ENCODE measurements around the gene NEAT1.

The NEAT1 gene

DNA sequence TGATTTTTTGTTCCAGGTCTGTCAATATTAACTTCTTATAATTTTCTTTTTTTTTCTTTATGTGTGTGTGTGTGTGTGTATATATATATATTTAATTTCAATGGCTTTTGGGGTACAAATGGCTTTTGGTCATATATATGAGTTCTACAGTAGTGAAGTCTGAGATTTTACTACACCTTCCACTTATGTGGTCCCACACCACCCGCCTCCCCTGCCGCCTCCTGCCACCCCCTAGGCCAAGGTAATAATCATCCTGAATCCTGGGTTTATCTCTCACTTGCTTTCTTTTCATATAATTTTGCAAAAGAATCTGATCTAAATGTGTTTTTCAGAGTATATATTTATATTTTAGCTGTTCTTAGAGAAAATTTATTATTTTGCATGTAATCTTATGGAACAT lies 11.1 kb downstream of the NEAT1 start:
- no peak for DNase-seq
- no peak overlapping the region for H3K4me3 Mint-ChIP-seq
- ATAC-seq (replicated peaks) = no peak
- H3K27ac Mint-ChIP-seq = peak overlapping the region in 1 of 2 donors; percentile 94
- H3K9me3 Mint-ChIP-seq = no peaks in the 10 kb centered on the region
- peaks cover 90% of the 10 kb centered on the region for H3K36me3 Mint-ChIP-seq (ENCODE audit: insufficient read depth)
- H3K27me3 Mint-ChIP-seq = no peaks in the 10 kb centered on the region
- H3K4me1 Mint-ChIP-seq (ENCODE audit: low read depth in 2 of 2) = peaks cover 66 to 84% of the 10 kb centered on the region in 2 donors

DNA sequence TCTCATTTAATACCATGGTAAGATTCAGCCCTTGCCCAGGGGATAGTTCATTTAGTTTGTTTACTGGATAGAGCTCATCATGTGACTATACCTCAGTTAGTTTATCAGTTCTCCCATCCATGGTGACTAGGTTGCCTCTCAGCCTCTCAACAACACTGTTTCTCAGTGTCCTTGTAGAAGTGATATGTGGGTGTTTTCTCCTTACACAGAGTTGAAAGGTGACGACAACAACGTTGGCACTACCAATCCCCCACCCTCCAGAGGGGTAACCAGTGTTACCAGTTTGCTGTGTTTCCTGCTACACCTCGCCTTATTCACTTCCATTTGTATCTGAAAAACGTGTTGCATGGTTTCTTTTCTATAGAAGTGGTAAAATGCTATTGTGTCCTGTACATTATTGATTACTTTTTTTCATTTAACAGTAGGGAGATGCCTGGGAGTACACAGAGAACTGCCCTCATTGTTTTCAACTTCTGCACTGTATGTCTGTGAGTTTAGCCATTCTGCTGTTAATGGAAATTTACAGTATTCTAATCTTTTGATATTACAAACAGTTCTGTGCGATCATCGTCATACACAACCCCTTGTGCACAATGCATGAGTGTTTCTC lies 11.6 kb downstream of the NEAT1 start:
- DNase-seq (no peak), ATAC-seq (replicated peaks) (no peak)
- Mint-ChIP-seq H3K27me3 (no peaks in the 10 kb centered on the region), H3K4me1 (ENCODE audit: low read depth in 2 of 2) (peaks cover 66 to 85% of the 10 kb centered on the region in 2 donors), H3K4me3 (no peak overlapping the region), H3K27ac (no peak overlapping the region), H3K36me3 (ENCODE audit: insufficient read depth) (peaks cover 89% of the 10 kb centered on the region), H3K9me3 (no peaks in the 10 kb centered on the region)

DNA sequence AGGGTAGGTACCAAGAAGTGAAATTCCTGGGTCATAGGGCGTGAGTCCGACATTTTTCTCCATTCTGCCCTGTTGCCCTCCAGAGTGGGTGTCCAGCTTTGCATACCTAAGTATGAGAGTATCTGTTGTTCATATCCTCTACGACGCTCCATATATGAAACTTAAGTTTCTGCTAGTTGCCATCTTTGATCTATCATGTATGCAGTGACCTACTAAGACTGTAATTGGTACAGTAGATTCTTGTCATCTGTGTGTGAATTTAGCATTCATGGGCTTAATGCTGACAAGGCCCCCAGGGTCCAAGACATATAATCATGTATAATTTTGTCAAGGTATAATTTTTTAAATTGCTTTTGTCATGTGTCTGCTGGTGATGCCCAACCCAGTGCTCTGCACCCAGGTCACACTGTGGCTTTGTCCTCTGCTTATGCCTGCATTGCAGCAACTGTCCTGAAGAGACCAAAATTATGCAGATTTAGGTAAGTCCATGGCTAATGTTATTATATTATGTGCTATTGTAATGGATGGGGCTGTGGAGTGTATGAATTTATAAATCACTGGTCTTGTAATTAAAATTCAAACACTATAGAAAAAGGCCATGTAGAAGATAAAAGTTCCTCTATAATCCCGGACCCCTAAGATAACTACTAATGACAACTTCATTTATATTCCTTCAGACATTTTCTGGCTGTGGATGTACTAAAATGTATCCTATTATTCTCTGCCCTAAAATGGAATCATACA lies 12.2 kb downstream of the NEAT1 start:
- H3K27me3 Mint-ChIP-seq = no peaks in the 10 kb centered on the region
- no peak overlapping the region for H3K4me3 Mint-ChIP-seq
- peaks cover 66 to 84% of the 10 kb centered on the region in 2 donors for H3K4me1 Mint-ChIP-seq (ENCODE audit: low read depth in 2 of 2)
- H3K36me3 Mint-ChIP-seq (ENCODE audit: insufficient read depth) = peaks cover 89% of the 10 kb centered on the region
- H3K27ac Mint-ChIP-seq = peak overlapping the region; percentile 41 to 60
- ATAC-seq (replicated peaks) (no peak), DNase-seq (no peak)
- H3K9me3 Mint-ChIP-seq = no peaks in the 10 kb centered on the region

DNA sequence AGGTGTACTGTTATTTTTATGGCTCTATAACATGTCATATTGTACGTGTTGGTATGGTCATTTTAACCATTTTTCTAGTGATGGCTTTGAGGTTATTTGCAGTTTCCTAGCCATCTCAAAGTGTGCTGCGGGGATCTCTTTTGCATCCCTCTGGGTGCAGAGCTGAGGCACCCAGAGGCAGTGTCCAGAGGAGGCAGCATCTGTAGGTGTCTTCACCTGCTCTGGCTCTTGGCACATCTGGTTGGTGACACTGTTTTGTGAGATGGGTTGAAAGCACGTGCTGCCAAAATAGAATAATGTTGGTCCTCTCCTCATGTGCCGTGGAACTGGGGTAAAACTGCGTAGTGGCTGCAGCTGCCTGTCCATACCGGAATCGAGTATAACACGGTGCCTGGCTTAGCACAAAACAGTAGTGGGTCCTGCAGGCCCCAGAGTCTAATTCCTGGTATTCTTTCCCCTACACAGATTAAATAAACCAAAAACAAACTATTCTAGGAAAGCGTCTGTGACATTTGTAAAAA lies 12.9 kb downstream of the NEAT1 start:
- no peak overlapping the region for H3K4me3 Mint-ChIP-seq
- no peaks in the 10 kb centered on the region for H3K27me3 Mint-ChIP-seq
- DNase-seq (no peak), ATAC-seq (replicated peaks) (no peak)
- H3K27ac Mint-ChIP-seq = peak overlapping the region; percentile 41 to 60
- H3K9me3 Mint-ChIP-seq = no peaks in the 10 kb centered on the region
- H3K36me3 Mint-ChIP-seq (ENCODE audit: insufficient read depth) = peaks cover 88% of the 10 kb centered on the region
- H3K4me1 Mint-ChIP-seq (ENCODE audit: low read depth in 2 of 2) = peaks cover 63 to 82% of the 10 kb centered on the region in 2 donors

DNA sequence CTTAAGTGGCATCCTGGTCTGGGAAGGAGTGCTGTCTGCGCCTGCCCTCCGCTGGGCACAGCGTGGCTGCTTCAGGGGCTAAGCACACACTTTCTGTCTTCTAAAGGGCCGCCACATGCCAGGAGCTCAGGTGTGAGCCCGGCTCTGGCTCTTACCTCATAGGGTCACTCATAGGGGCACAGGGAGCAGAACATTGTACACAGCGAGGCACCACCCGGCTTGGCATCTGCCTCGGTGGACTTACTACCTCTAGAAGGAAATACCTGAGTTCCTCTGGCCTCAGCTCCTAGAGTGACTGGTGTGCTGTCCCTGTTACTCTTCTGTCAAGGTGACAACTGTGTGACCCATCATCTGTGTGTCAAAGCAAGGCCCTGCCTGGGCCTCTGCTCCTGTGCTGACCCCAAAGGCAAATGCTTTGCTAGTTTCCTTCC lies 13.4 kb downstream of the NEAT1 start:
- Mint-ChIP-seq H3K4me3 (no peak overlapping the region), H3K9me3 (no peaks in the 10 kb centered on the region), H3K27me3 (no peaks in the 10 kb centered on the region), H3K4me1 (ENCODE audit: low read depth in 2 of 2) (peaks cover 64 to 80% of the 10 kb centered on the region in 2 donors), H3K27ac (peak overlapping the region in 1 of 2 donors; percentile 60), H3K36me3 (ENCODE audit: insufficient read depth) (peaks cover 86% of the 10 kb centered on the region)
- DNase-seq (no peak), ATAC-seq (replicated peaks) (no peak)

DNA sequence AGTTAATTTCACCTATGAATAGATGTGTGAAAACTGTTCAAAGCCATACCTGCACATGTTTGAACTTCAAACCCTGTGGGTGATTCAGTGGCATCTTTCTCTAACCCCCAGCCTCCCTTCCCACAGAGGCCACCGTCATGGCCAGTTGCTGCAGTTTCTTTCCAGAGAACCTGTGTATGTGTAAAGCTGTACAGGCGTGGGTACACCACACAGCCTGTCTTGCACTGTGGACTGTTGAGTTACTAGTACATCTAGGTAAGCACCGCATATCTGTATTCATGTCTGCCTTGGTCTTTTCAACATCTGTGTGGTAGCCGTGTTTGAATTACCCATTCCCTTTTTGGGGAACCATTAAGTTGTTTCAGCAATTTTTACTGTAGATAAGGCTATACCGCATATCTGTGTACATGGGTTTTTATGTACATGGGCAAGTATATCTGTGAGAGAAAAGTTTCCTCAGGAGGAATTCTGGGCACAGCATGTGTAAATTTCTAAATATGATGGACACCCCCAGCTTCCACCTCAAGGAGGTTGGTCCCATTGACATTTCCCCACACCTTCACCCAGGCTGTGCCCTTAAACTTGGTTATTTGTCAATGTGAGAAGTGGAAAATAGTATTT lies 13.9 kb downstream of the NEAT1 start:
- DNase-seq (no peak), ATAC-seq (replicated peaks) (no peak)
- Mint-ChIP-seq H3K4me1 (ENCODE audit: low read depth in 2 of 2) (peaks cover 62 to 78% of the 10 kb centered on the region in 2 donors), H3K27ac (peak overlapping the region; percentile 52 to 60), H3K36me3 (ENCODE audit: insufficient read depth) (peaks cover 86% of the 10 kb centered on the region), H3K9me3 (no peaks in the 10 kb centered on the region), H3K4me3 (no peak overlapping the region), H3K27me3 (no peaks in the 10 kb centered on the region)

DNA sequence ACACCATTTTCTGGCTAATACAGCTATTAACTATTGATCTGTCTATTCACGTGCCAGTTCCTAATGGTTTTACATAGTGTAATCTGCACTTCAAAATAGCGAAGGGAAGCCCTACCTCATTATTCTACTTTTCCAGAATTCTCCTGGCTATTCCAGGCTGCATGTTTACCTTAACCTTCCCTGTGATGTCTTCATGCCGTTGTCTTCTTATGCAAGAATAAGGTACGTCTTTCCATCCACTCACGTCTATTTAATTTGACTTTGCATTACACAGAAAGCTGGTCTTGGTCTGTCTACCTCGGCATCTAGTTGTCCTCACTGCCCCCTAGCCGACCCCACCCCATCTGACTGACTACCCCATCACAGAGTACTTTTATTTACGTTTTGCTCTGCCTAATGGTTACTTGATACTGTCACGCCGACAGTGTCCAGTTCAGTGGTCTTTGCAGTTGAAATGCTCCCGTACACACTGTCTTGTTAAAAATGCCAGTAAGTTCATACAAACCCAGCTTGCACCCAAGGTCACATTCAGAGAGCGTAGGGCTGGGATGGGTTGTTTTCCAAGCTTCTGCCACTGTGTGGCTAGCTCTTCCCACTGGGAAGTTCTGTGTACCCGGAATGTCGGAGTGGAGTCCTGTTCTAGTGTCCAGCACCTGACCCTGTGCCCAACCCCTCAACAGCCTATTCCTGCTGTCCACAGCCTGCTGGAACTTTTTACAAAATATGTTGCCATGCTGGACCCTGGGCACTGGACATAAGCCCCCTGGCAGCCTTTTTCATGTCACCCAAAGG lies 15.0 kb downstream of the NEAT1 start:
- Mint-ChIP-seq H3K36me3 (ENCODE audit: insufficient read depth) (peaks cover 89% of the 10 kb centered on the region), H3K27ac (no peak overlapping the region), H3K4me1 (ENCODE audit: low read depth in 2 of 2) (peaks cover 65 to 76% of the 10 kb centered on the region in 2 donors), H3K4me3 (no peak overlapping the region), H3K9me3 (no peaks in the 10 kb centered on the region), H3K27me3 (no peaks in the 10 kb centered on the region)
- ATAC-seq (replicated peaks) (no peak), DNase-seq (no peak)

DNA sequence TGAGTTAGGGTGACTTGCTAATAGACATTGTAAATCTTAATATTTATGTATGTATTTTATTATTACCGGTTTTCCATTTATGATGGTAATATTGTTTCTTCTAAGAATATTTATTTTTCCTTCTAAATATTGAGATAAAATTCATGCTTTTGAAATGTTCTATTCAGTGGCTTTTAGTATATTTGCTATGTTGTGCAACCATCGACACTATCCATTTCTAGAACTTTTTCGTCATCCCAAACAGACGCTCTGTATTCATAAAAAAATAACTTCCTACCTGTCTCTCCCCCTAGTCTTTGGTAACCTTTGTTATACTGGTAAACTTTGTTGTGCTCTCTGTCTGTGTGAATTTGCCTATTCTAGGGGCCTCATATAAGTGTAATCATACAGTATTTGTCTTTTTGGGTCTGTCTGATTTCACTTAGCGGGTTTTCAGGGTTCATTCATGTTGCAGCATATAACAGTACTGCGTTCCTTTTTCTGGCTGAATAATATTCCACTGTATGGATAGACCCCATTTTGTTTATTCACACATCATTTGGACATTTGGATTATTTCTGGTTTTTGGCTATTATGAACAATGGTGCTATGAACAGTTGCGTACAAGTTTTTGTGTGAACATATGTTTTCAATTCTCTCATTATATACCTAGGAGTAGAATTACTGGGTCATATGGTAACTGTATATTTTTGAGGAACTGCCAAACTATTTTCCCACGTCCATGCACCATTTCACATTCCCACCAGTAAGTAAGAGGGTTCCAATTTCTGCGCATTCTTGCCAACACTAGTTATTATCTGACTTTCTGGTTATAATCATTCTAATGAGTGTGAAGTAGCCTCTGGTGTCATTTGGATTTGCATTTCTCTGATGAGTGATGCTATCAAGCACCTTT lies 15.9 kb downstream of the NEAT1 start:
- peaks cover 67 to 76% of the 10 kb centered on the region in 2 donors for H3K4me1 Mint-ChIP-seq (ENCODE audit: low read depth in 2 of 2)
- H3K36me3 Mint-ChIP-seq (ENCODE audit: insufficient read depth) = peaks cover 89% of the 10 kb centered on the region
- no peak overlapping the region for H3K4me3 Mint-ChIP-seq
- peak overlapping the region; percentile 80 to 86 for H3K27ac Mint-ChIP-seq
- H3K9me3 Mint-ChIP-seq = no peaks in the 10 kb centered on the region
- ATAC-seq (replicated peaks) = no peak
- DNase-seq = no peak
- no peaks in the 10 kb centered on the region for H3K27me3 Mint-ChIP-seq

DNA sequence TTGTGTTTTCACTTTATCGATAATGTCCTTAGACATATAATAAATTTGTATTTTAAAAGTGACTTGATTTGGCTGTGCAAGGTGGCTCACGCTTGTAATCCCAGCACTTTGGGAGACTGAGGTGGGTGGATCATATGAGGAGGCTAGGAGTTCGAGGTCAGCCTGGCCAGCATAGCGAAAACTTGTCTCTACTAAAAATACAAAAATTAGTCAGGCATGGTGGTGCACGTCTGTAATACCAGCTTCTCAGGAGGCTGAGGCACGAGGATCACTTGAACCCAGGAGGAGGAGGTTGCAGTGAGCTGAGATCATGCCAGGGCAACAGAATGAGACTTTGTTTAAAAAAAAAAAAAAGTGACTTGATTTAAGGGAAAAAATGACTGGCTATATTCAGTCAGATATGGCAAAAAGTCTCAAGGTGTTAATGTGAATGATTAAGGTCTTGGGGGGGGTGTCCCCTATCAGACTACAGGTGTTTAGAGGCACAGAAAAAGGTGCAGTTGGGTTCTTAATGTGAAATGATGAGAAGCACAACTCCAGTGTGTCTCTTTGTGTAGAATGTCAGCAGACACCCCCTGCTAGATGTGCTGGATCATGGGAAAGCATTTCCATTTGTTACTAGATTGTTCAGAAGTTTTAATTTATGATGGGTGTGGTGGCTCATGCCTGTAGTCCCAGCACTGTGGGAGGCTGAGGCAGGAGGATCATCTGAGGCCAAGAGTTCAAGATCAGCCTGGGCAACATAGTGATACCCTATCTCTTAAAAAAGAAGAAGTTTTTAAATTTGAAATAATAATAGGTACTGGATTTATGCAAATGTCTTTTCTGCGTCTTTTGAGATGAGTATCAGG lies 17.0 kb downstream of the NEAT1 start:
- H3K4me1 Mint-ChIP-seq (ENCODE audit: low read depth in 2 of 2) = peaks cover 69 to 74% of the 10 kb centered on the region in 2 donors
- H3K36me3 Mint-ChIP-seq (ENCODE audit: insufficient read depth) = peaks cover 91% of the 10 kb centered on the region
- ATAC-seq (replicated peaks) = no peak
- DNase-seq = no peak
- H3K4me3 Mint-ChIP-seq = peak overlapping the region; percentile 6 to 57
- H3K27me3 Mint-ChIP-seq = no peaks in the 10 kb centered on the region
- H3K27ac Mint-ChIP-seq = peak overlapping the region; percentile 80 to 86
- H3K9me3 Mint-ChIP-seq = no peaks in the 10 kb centered on the region

DNA sequence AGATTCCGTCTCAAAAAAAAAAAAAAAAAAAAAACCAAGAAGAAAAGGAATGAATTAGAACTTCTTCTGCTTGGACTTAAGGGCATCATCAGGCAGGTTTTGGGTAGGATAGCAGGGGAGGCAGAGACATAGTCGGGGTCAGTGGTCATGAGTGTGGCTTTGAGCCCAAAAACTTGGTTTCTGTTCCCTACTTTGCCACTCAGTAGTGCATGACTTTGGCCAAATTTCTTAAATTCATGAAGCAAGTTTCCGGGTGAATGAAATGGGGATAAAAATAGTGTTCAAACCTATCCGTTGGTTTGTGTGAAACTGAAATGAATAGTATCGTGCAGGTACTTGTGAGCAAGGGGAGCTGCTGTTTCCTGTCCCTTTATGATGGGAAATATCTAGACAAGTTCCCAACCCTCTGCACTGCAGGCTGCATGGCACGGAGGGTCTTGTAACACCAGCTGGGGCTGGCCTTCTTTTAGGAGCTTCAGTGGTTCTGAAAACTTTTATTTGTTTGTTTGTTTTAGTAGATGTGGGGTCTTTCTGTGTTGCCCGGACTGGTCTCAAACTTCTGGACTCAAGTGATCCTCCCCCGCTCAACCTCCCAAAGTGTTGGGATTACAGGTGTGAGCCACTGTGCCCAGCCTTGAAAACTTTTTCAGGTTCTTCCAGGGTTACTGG lies 18.4 kb downstream of the NEAT1 start:
- Mint-ChIP-seq H3K27ac (peak overlapping the region; percentile 80 to 86), H3K36me3 (ENCODE audit: insufficient read depth) (peaks cover 84% of the 10 kb centered on the region), H3K4me3 (peak overlapping the region; percentile 57 to 76), H3K9me3 (no peaks in the 10 kb centered on the region), H3K27me3 (no peaks in the 10 kb centered on the region), H3K4me1 (ENCODE audit: low read depth in 2 of 2) (peaks cover 56 to 61% of the 10 kb centered on the region in 2 donors)
- no peak for ATAC-seq (replicated peaks)
- no peak for DNase-seq

DNA sequence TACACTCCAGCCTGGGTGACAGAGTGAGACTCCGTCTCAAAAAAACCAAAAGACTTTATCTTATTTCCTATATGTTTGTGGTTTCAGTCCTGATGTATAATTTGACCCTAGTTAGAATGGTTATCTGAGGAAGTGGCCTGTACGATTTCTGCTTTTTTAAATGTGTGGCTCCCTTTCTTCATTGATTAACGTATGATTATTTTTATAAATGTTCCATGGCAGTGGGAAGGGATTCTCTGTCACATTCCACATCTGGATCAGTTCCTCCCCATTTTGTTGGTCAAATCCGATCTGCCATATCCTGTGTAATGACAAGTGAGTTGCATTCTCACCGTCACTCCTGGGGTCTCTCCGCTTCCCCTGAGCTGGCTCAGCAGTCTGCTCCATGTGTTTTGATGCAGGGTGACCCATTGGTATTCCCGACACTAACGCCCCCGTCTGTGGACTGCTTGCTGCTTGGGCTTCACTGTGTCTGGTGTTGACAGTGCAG lies 20.3 kb downstream of the NEAT1 start:
- peak overlapping the region; percentile 48 to 51 for H3K4me3 Mint-ChIP-seq
- peaks cover 48 to 51% of the 10 kb centered on the region in 2 donors for H3K4me1 Mint-ChIP-seq (ENCODE audit: low read depth in 2 of 2)
- H3K36me3 Mint-ChIP-seq (ENCODE audit: insufficient read depth) = peaks cover 73% of the 10 kb centered on the region
- DNase-seq = no peak
- H3K9me3 Mint-ChIP-seq = no peaks in the 10 kb centered on the region
- peak; percentile 27 for ATAC-seq (replicated peaks)
- no peaks in the 10 kb centered on the region for H3K27me3 Mint-ChIP-seq
- peak overlapping the region; percentile 80 to 93 for H3K27ac Mint-ChIP-seq

Measured in effector memory CD8-positive, alpha-beta T cell (primary cell).